Tibial artery (tissue), 4 donors: ENCODE measurements around the gene C1QBP.
"Not testable (repeated sequence)": the region's sequence is repeated elsewhere in the genome, so short reads cannot be mapped to it uniquely, and the experiment has no call there.

Source experiments
- DNase-seq, 2 donors: peaks; one replicate each; pipeline ENCODE4 v3.0.0-alpha.2; 2019
- H3K27ac ChIP-seq, 2 donors: fragments of 200-600 bp; sonication (generic) in 1 of 2; 1 replicate in 1 of 2; 2 replicates in 1 of 2; pipeline ENCODE4 v1.5.1; 2018 to 2019; ENCODE audit warnings: mild to moderate bottlenecking in 1 of 2
- H3K27me3 ChIP-seq, 2 donors: fragments of 200-600 bp; sonication (generic) in 1 of 2; one replicate each; pipeline versions ENCODE4 v1.5.1 to v1.6.0; 2016 to 2019
- H3K36me3 ChIP-seq, 3 donors: fragments of 200-600 bp; sonication (generic) in 2 of 3; one replicate each; pipeline ENCODE4 v1.5.1; 2016 to 2019; ENCODE audit warnings: mild to moderate bottlenecking in 2 of 3
- H3K4me1 ChIP-seq, 4 donors: fragments of 200-600 bp; sonication (generic) in 2 of 4; 1 replicate in 3 of 4; 2 replicates in 1 of 4; pipeline ENCODE4 v1.5.1; 2016 to 2019
- H3K4me3 ChIP-seq, 2 donors: fragments of 200-600 bp; sonication (generic) in 1 of 2; 1 replicate in 1 of 2; 2 replicates in 1 of 2; pipeline ENCODE4 v1.5.1; 2018 to 2019; ENCODE audit warnings: mild to moderate bottlenecking in 2 of 2
- H3K9me3 ChIP-seq, 3 donors: fragments of 200-600 bp; sonication (generic) in 1 of 3; one replicate each; pipeline ENCODE4 v1.5.1; 2016 to 2019
- intact Hi-C: fragments of 100-400 bp; cut with DNase I; formaldehyde crosslinking; loops from one replicate; pipeline ENCODE4 v1.15.0; 2023; ENCODE audit warnings: low total_unique reads
- TF ChIP-seq, protein P1 (sequence below), 2 experiments: fragments of 200-600 bp in 1 of 2; fragments of 450-650 bp in 1 of 2; IDR thresholded peaks; one replicate each; pipeline ENCODE4 v1.5.1; 2017 to 2019; ENCODE audit warnings: antibody characterized with exemption in 2 of 2, mild to moderate bottlenecking in 1 of 2, moderate library complexity in 1 of 2

Gene C1QBP

DNA sequence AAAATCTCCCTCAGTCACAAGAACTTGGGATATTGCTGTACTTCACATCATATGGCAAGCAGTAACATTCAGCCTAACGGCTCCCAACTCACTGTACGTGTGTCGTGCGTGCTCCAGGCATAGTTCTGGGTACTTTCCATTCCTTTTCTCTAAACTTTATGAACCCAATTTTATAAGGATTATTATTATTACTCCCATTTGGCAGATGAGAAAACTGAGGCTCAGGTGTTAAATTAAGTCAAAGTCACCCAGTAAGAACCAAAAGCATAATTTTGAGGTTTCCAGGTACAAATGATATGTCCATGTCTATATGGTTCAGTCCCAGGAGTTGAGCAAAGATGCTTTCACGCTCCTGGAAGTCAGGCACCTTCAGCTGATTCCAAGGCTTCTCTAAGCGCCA lies 4.8 kb upstream of the C1QBP start:
- H3K36me3 ChIP-seq: peaks cover 48 to 62% (median 50%) of the 10 kb centered on the region in 3 donors
- H3K27ac ChIP-seq: no peak overlapping the region
- no peak for DNase-seq
- H3K9me3 ChIP-seq: no peaks in the 10 kb centered on the region
- H3K4me3 ChIP-seq: no peak overlapping the region
- peaks cover 0 to 7% (median 6%) of the 10 kb centered on the region in 4 donors for H3K4me1 ChIP-seq
- intact Hi-C loops: loop anchor here (5.0 kb wide), 1 partner anchor 196 kb away; no protein-coding TSS in a partner anchor
- no peaks in the 10 kb centered on the region for H3K27me3 ChIP-seq
- TF ChIP-seq, protein P1, sequence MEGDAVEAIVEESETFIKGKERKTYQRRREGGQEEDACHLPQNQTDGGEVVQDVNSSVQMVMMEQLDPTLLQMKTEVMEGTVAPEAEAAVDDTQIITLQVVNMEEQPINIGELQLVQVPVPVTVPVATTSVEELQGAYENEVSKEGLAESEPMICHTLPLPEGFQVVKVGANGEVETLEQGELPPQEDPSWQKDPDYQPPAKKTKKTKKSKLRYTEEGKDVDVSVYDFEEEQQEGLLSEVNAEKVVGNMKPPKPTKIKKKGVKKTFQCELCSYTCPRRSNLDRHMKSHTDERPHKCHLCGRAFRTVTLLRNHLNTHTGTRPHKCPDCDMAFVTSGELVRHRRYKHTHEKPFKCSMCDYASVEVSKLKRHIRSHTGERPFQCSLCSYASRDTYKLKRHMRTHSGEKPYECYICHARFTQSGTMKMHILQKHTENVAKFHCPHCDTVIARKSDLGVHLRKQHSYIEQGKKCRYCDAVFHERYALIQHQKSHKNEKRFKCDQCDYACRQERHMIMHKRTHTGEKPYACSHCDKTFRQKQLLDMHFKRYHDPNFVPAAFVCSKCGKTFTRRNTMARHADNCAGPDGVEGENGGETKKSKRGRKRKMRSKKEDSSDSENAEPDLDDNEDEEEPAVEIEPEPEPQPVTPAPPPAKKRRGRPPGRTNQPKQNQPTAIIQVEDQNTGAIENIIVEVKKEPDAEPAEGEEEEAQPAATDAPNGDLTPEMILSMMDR (IDR thresholded peaks at IDR 0.05): no peak

DNA sequence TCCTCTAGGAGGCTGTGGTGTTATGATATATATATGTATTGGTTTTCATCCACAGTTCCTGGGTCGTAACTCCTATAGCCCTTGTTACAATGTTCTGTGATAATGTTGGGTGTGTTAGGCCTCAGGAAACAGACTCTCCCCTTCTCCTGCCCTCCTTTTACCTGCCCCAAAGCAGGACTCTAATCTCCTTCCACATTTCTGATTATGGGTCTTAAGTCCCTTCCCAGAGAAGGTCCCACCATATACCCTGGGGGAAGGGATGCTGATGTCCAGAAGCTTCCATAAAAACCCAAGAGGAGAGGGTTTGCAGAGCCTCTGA lies 450 bp upstream of the C1QBP start:
- TF ChIP-seq, protein P1 (IDR thresholded peaks at IDR 0.05): no peak
- intact Hi-C loops: no loop called here
- DNase-seq: no peak

DNA sequence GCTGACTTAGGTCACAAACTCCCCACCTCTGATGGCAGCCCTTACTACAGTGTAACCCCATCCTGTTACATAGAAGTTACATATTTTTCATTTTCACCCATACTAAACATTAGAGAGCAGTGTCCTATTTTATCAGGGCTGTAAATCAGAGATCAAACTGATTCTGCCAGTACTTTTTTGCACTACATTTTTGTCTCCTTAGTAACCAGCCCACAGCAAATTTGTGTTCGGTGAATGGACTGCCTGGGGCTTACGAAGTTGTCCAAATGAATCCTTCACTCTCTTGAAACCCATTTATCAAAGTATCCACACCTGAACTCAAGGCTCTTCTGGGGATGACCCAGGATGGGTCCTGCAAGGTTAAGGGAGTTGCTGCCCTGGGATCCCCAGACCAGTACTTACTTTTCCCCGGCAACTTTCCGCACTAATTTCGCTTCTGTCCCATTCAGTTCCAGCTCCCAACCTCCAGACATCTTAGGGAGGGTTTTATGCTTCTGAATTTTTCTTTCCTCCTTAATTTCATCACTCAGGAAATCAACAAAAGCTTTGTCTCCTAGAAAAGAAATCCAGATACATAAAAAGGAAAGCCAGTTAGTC lies 1.1 kb downstream of the C1QBP start:
- Histone ChIP-seq H3K27ac (peak overlapping the region; percentile 77), H3K9me3 (no peaks in the 10 kb centered on the region), H3K27me3 (no peaks in the 10 kb centered on the region), H3K4me1 (peaks cover 0 to 24% (median 18%) of the 10 kb centered on the region in 4 donors), H3K36me3 (peaks cover 24 to 42% (median 36%) of the 10 kb centered on the region in 3 donors), H3K4me3 (peak overlapping the region; percentile 69 to 72)
- intact Hi-C loops: no loop called here
- TF ChIP-seq, protein P1 (IDR thresholded peaks at IDR 0.05): no peak
- no peak for DNase-seq

More for the DNA sequence above, 450 bp upstream of the C1QBP start:
- Histone ChIP-seq H3K27ac (peak overlapping the region; percentile 77), H3K4me1 (peaks cover 0 to 24% (median 18%) of the 10 kb centered on the region in 4 donors), H3K27me3 (no peaks in the 10 kb centered on the region), H3K9me3 (no peaks in the 10 kb centered on the region), H3K36me3 (peaks cover 18 to 42% (median 33%) of the 10 kb centered on the region in 3 donors), H3K4me3 (peak overlapping the region; percentile 69 to 72)

- H3K27me3 ChIP-seq, DNase-seq, intact Hi-C loops, H3K27ac ChIP-seq, H3K4me3 ChIP-seq, H3K9me3 ChIP-seq: not testable (repeated sequence)
- Histone ChIP-seq H3K36me3 (peaks cover 37 to 57% (median 55%) of the 10 kb centered on the region in 3 donors), H3K4me1 (peaks cover 0 to 24% (median 18%) of the 10 kb centered on the region in 4 donors)
These were observed 3.1 kb downstream of the C1QBP start for GRCh38 chr17:5435781-5436315.

DNA sequence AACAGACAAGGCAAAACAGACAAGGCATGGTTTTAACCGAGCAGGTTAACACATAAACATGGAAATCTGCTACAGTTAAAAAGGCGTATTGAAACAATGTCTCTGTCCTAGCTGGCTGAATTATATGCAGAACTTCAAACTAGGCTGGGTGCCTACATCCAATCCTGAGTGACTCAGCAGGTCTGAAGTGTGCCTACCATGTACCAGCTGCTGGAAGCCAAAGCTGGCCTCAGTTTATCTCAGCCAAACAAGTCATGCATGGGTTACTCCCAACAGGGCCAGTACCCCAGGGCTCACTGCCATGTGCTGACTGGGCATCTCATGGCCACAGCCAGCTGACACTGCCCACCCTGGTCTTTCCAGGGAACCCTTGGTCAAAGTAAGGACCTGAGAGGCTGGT lies 4.0 kb downstream of the C1QBP start:
- H3K36me3 ChIP-seq: peaks cover 45 to 66% (median 63%) of the 10 kb centered on the region in 3 donors
- no peaks in the 10 kb centered on the region for H3K9me3 ChIP-seq
- DNase-seq: no peak
- TF ChIP-seq, protein P1 (IDR thresholded peaks at IDR 0.05): no peak
- intact Hi-C loops: no loop called here
- no peaks in the 10 kb centered on the region for H3K27me3 ChIP-seq
- H3K4me3 ChIP-seq: no peak overlapping the region
- no peak overlapping the region for H3K27ac ChIP-seq
- H3K4me1 ChIP-seq: peaks cover 0 to 24% (median 18%) of the 10 kb centered on the region in 4 donors

- H3K9me3 ChIP-seq: no peaks in the 10 kb centered on the region
- intact Hi-C loops: no loop called here
- peaks cover 0 to 3% (median 1%) of the 10 kb centered on the region in 4 donors for H3K4me1 ChIP-seq
- TF ChIP-seq, protein P1 (IDR thresholded peaks at IDR 0.05): no peak
- no peak for DNase-seq
- H3K36me3 ChIP-seq: peaks cover 60 to 91% (median 87%) of the 10 kb centered on the region in 3 donors
- H3K27ac ChIP-seq: no peak overlapping the region
- H3K27me3 ChIP-seq: no peaks in the 10 kb centered on the region
- H3K4me3 ChIP-seq: no peak overlapping the region
These were observed 6.9 kb downstream of the C1QBP start for GRCh38 chr17:5431949-5432556.

- H3K36me3 ChIP-seq: peaks cover 68 to 92% (median 90%) of the 10 kb centered on the region in 3 donors
- H3K27ac ChIP-seq, H3K4me3 ChIP-seq, H3K27me3 ChIP-seq, intact Hi-C loops, DNase-seq, H3K9me3 ChIP-seq, H3K4me1 ChIP-seq: not testable (repeated sequence)
These were observed 7.7 kb downstream of the C1QBP start for GRCh38 chr17:5431234-5431633.
